Uterus (tissue), 2 donors: Measurements from ENCODE around the gene RRP8.

Experiments used
- POLR2A ChIP-seq, 2 donors: fragments of 450-650 bp; IDR thresholded peaks; one replicate each; pipeline ENCODE4 v1.6.1; 2016; ENCODE audit warnings: antibody characterized with exemption in 2 of 2, mild to moderate bottlenecking in 1 of 2, moderate library complexity in 1 of 2
- TF ChIP-seq, protein P1 (sequence below), 4 experiments: fragments of 200-600 bp in 2 of 4; fragments of 450-650 bp in 2 of 4; sonication (generic) in 2 of 4; IDR thresholded peaks; one replicate each; pipeline ENCODE4 v1.5.1; 2016 to 2019; ENCODE audit warnings: antibody characterized with exemption in 4 of 4, mild to moderate bottlenecking in 2 of 4, moderate library complexity in 1 of 4

DNA sequence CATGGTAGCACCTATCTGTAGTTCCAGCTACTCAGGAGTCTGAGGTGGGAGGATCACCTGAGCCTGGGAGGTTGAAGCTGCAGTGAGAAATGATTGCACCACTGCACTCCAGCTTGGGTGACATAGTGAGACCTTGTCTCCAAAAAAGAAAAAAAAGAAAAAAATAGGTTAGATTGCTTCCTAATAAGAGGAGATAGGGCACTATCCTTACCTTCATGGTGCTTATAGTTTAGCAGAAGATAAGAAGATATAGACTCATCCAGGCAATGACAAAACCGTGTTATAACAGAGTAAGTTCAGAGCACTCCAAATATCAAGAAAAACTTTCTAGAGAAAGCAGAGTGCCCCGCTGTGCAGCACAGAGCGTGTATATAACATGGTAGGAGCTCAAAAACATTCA is 42.1 kb downstream of the RRP8 start:
- TF ChIP-seq, protein P1, sequence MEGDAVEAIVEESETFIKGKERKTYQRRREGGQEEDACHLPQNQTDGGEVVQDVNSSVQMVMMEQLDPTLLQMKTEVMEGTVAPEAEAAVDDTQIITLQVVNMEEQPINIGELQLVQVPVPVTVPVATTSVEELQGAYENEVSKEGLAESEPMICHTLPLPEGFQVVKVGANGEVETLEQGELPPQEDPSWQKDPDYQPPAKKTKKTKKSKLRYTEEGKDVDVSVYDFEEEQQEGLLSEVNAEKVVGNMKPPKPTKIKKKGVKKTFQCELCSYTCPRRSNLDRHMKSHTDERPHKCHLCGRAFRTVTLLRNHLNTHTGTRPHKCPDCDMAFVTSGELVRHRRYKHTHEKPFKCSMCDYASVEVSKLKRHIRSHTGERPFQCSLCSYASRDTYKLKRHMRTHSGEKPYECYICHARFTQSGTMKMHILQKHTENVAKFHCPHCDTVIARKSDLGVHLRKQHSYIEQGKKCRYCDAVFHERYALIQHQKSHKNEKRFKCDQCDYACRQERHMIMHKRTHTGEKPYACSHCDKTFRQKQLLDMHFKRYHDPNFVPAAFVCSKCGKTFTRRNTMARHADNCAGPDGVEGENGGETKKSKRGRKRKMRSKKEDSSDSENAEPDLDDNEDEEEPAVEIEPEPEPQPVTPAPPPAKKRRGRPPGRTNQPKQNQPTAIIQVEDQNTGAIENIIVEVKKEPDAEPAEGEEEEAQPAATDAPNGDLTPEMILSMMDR (IDR thresholded peaks at IDR 0.05), result no peak
- no peak for TF ChIP-seq POLR2A (IDR thresholded peaks at IDR 0.05)
